ENCODE measurements around the gene FILIP1.

GRCh38 chr6:75526502-75527127, 33.0 kb upstream of the FILIP1 start:
- TF ChIP-seq CTCF (conservative IDR thresholded peaks at IDR 0.05; ENCODE audit: low read depth, low read length) (peak; percentile 86), BHLHE40 (IDR thresholded peaks at IDR 0.05; ENCODE audit: low read depth, low read length) (no peak), SMC3 (IDR thresholded peaks at IDR 0.05; ENCODE audit: low read depth, low read length) (peak; percentile 99), RCOR1 (IDR thresholded peaks at IDR 0.05; ENCODE audit: insufficient replicate concordance, low read length) (no peak), MAFK (IDR thresholded peaks at IDR 0.05; ENCODE audit: low read depth, low read length) (no peak), CEBPB (IDR thresholded peaks at IDR 0.05; ENCODE audit: low read depth, low read length) (peak; percentile 89), MAZ (IDR thresholded peaks at IDR 0.05; ENCODE audit: borderline replicate concordance, low read depth, low read length) (no peak), RAD21 (IDR thresholded peaks at IDR 0.05; ENCODE audit: low read length) (peak; percentile 94)

Measured in IMR-90 (cell line).